GM19395 (cell line): Measurements from ENCODE around the gene CCT7.
"Not testable (repeated sequence)": the region's sequence is repeated elsewhere in the genome, so short reads cannot be mapped to it uniquely, and the experiment has no call there.

Source experiments
- ATAC-seq: cut with Tn5 transposase; IDR thresholded peaks from one replicate; pipeline ENCODE4 v1.9.1; 2021; ENCODE audit warnings: mild to moderate bottlenecking, moderate library complexity; ENCODE audit not compliant: unreplicated experiment

CCT7 gene

GRCh38 chr2:73254343-73255006 is 20.4 kb downstream of the CCT7 start:
- no peak for ATAC-seq

- no peak for ATAC-seq
These were observed 21.0 kb downstream of the CCT7 start for GRCh38 chr2:73255007-73255644.

GRCh38 chr2:73255907-73256617 is 22.0 kb downstream of the CCT7 start:
- no peak for ATAC-seq

GRCh38 chr2:73256618-73256922 is 22.5 kb downstream of the CCT7 start:
- no peak for ATAC-seq

- no peak for ATAC-seq
These were observed 22.9 kb downstream of the CCT7 start for GRCh38 chr2:73257021-73257420.

GRCh38 chr2:73257425-73258125 is 23.5 kb downstream of the CCT7 start:
- no peak for ATAC-seq

- no peak for ATAC-seq
These were observed 24.2 kb downstream of the CCT7 start for GRCh38 chr2:73258186-73258912.

- no peak for ATAC-seq
These were observed 24.8 kb downstream of the CCT7 start for GRCh38 chr2:73258913-73259215.

- no peak for ATAC-seq
These were observed 25.2 kb downstream of the CCT7 start for GRCh38 chr2:73259276-73259675.

- ATAC-seq: no peak
These were observed 25.7 kb downstream of the CCT7 start for GRCh38 chr2:73259704-73260337.

- ATAC-seq: no peak
These were observed 26.4 kb downstream of the CCT7 start for GRCh38 chr2:73260338-73260984.

- ATAC-seq: no peak
These were observed 28.1 kb downstream of the CCT7 start for GRCh38 chr2:73262108-73262651.

GRCh38 chr2:73262691-73263429 is 28.8 kb downstream of the CCT7 start:
- ATAC-seq: not testable (repeated sequence)

GRCh38 chr2:73263540-73264331 is 29.6 kb downstream of the CCT7 start:
- no peak for ATAC-seq

- no peak for ATAC-seq
These were observed 30.2 kb downstream of the CCT7 start for GRCh38 chr2:73264332-73264606.

GRCh38 chr2:73264783-73265182 is 30.7 kb downstream of the CCT7 start:
- ATAC-seq: no peak

- no peak for ATAC-seq
These were observed 31.4 kb downstream of the CCT7 start for GRCh38 chr2:73265298-73266060.
